GM19324 (cell line): ENCODE data around the gene PRRT2.

Experiments used
- ATAC-seq: cut with Tn5 transposase; IDR thresholded peaks from one replicate; pipeline ENCODE4 v1.9.1; 2021; ENCODE audit warnings: mild to moderate bottlenecking, moderate library complexity; ENCODE audit not compliant: unreplicated experiment, low FRiP score

The PRRT2 gene

GRCh38 chr16:29858974-29859373 is 47.0 kb downstream of the PRRT2 start:
- ATAC-seq, result no peak

GRCh38 chr16:29860218-29860617 is 48.2 kb downstream of the PRRT2 start:
- no peak for ATAC-seq

GRCh38 chr16:29862383-29862883 is 50.4 kb downstream of the PRRT2 start:
- no peak for ATAC-seq

GRCh38 chr16:29862884-29863668 is 51.1 kb downstream of the PRRT2 start, which contains the start of gene CDIPT:
Gene CDIPT (minus strand): TSS chr16:29863226. CDS start chr16:29862857, 369 bp downstream.
- peak; percentile 92 for ATAC-seq

- no peak for ATAC-seq
Observed at GRCh38 chr16:29863669-29863984, 51.6 kb downstream of the PRRT2 start.

- ATAC-seq, result no peak
Observed at GRCh38 chr16:29864205-29864604, 52.2 kb downstream of the PRRT2 start.
